OCI-LY1 (cell line): ENCODE measurements around the gene RALY.

Experiments used
- H2AFZ ChIP-seq: fragments of 200-600 bp; sonication (generic), shearing (Covaris generic); 2 replicates; pipeline ENCODE4 v1.6.0; 2014; ENCODE audit warnings: antibody characterized with exemption, mild to moderate bottlenecking, low read length
- H3F3A ChIP-seq: fragments of 200-600 bp; sonication (generic), shearing (Covaris generic); 2 replicates; pipeline ENCODE4 v1.6.0; 2014; ENCODE audit warnings: mild to moderate bottlenecking, antibody characterized with exemption, low read length, moderate library complexity; ENCODE audit not compliant: insufficient read depth
- H3K27ac ChIP-seq: fragments of 200-600 bp; sonication (generic); 2 replicates; pipeline ENCODE4 v1.5.1; 2014; ENCODE audit warnings: low read length, mixed run types, mild to moderate bottlenecking, low read depth; ENCODE audit not compliant: poor library complexity, severe bottlenecking
- H3K27me3 ChIP-seq: fragments of 200-600 bp; sonication (generic); 2 replicates; pipeline ENCODE4 v1.6.0; 2014; ENCODE audit warnings: antibody characterized with exemption, mild to moderate bottlenecking, low read length, moderate library complexity; ENCODE audit not compliant: insufficient read depth
- H3K36me3 ChIP-seq: fragments of 200-600 bp; sonication (generic); 2 replicates; pipeline ENCODE4 v1.6.1; 2014; ENCODE audit warnings: mild to moderate bottlenecking, antibody characterized with exemption, low read length, moderate library complexity, mixed read lengths; ENCODE audit not compliant: insufficient read depth
- H3K4me1 ChIP-seq: fragments of 200-600 bp; sonication (generic); 2 replicates; pipeline ENCODE4 v1.5.1; 2014; ENCODE audit warnings: mild to moderate bottlenecking, low read length, moderate library complexity; ENCODE audit not compliant: insufficient read depth, severe bottlenecking
- H3K4me2 ChIP-seq: fragments of 200-600 bp; sonication (generic), shearing (Covaris generic); 2 replicates; pipeline ENCODE4 v1.6.1; 2014; ENCODE audit warnings: low read length
- H3K4me3 ChIP-seq: fragments of 200-600 bp; sonication (generic); 2 replicates; pipeline ENCODE4 v1.5.1; 2014; ENCODE audit warnings: low read length, low read depth, mild to moderate bottlenecking, mixed read lengths; ENCODE audit not compliant: poor library complexity, severe bottlenecking
- H3K79me2 ChIP-seq: fragments of 200-600 bp; shearing (Covaris generic); 2 replicates; pipeline ENCODE4 v1.6.1; 2016; ENCODE audit warnings: mixed run types, low read length, mixed read lengths; ENCODE audit not compliant: insufficient read depth
- H3K9ac ChIP-seq: fragments of 200-600 bp; sonication (generic), shearing (Covaris generic); 2 replicates; pipeline ENCODE4 v1.6.1; 2014; ENCODE audit warnings: mild to moderate bottlenecking, low read length, mixed read lengths
- H3K9me2 ChIP-seq: fragments of 200-600 bp; sonication (generic), shearing (Covaris generic); 2 replicates; pipeline ENCODE4 v1.6.1; 2014; ENCODE audit warnings: low read depth, mild to moderate bottlenecking, low read length, mixed read lengths
- H3K9me3 ChIP-seq: fragments of 200-600 bp; shearing (Covaris generic); 2 replicates; pipeline ENCODE4 v1.6.1; 2014; ENCODE audit warnings: low read length, mixed read lengths
- H4K20me1 ChIP-seq: fragments of 200-600 bp; sonication (generic), shearing (Covaris generic); 2 replicates; pipeline ENCODE4 v1.6.0; 2016; ENCODE audit warnings: mild to moderate bottlenecking, low read length; ENCODE audit not compliant: insufficient read depth
- CTCF ChIP-seq: fragments of 200-600 bp; sonication (generic), shearing (Covaris generic); IDR thresholded peaks from 2 replicates; pipeline ENCODE4 v1.5.1; 2017; ENCODE audit warnings: mild to moderate bottlenecking, antibody characterized with exemption, low read length, moderate library complexity, mixed read lengths
- EZH2 ChIP-seq: fragments of 200-600 bp; sonication (generic), shearing (Covaris generic); IDR thresholded peaks from 2 replicates; pipeline ENCODE4 v1.8.0; 2017; ENCODE audit warnings: borderline replicate concordance, mixed run types, mild to moderate bottlenecking, antibody characterized with exemption, low read length, moderate library complexity, mixed read lengths

RALY gene

GRCh38 chr20:34004227-34004626, 10.5 kb downstream of the RALY start:
- H3K9ac ChIP-seq = no peak overlapping the region
- H3K4me2 ChIP-seq = no peak overlapping the region
- H3F3A ChIP-seq = no peaks in the 10 kb centered on the region
- no peak overlapping the region for H2AFZ ChIP-seq
- no peaks in the 10 kb centered on the region for H3K27me3 ChIP-seq
- H3K4me3 ChIP-seq = no peak overlapping the region
- TF ChIP-seq EZH2 (no peak), CTCF (no peak)
- no peaks in the 10 kb centered on the region for H3K9me3 ChIP-seq
- H4K20me1 ChIP-seq = no peaks in the 10 kb centered on the region
- H3K36me3 ChIP-seq = peaks cover 35% of the 10 kb centered on the region; the same call in 1 of the 2 replicates
- H3K27ac ChIP-seq = no peak overlapping the region
- peaks cover 22% of the 10 kb centered on the region for H3K4me1 ChIP-seq
- H3K79me2 ChIP-seq = peaks cover 93% of the 10 kb centered on the region
- H3K9me2 ChIP-seq = no peaks in the 10 kb centered on the region

GRCh38 chr20:34004790-34005457, 11.2 kb downstream of the RALY start:
- H3K9ac ChIP-seq = no peak overlapping the region
- H3K4me1 ChIP-seq = peaks cover 29% of the 10 kb centered on the region
- no peaks in the 10 kb centered on the region for H3F3A ChIP-seq
- peaks cover 93% of the 10 kb centered on the region for H3K79me2 ChIP-seq
- no peak overlapping the region for H3K4me2 ChIP-seq
- no peaks in the 10 kb centered on the region for H3K27me3 ChIP-seq
- no peaks in the 10 kb centered on the region for H3K9me3 ChIP-seq
- no peaks in the 10 kb centered on the region for H4K20me1 ChIP-seq
- H3K9me2 ChIP-seq = no peaks in the 10 kb centered on the region
- no peak overlapping the region for H3K4me3 ChIP-seq
- H3K36me3 ChIP-seq = peaks cover 35% of the 10 kb centered on the region; the same call in 1 of the 2 replicates
- H3K27ac ChIP-seq = no peak overlapping the region
- TF ChIP-seq CTCF (no peak), EZH2 (no peak)
- no peak overlapping the region for H2AFZ ChIP-seq

- Histone ChIP-seq H4K20me1 (peaks cover 5% of the 10 kb centered on the region; the same call in 1 of the 2 replicates), H3K4me3 (no peak overlapping the region), H2AFZ (no peak overlapping the region), H3K79me2 (peaks cover 93% of the 10 kb centered on the region), H3K4me2 (no peak overlapping the region), H3F3A (no peaks in the 10 kb centered on the region), H3K9me2 (no peaks in the 10 kb centered on the region), H3K9me3 (no peaks in the 10 kb centered on the region), H3K27me3 (no peaks in the 10 kb centered on the region), H3K4me1 (peaks cover 22% of the 10 kb centered on the region), H3K27ac (no peak overlapping the region), H3K9ac (no peak overlapping the region), H3K36me3 (peaks cover 35% of the 10 kb centered on the region; the same call in 1 of the 2 replicates)
- TF ChIP-seq EZH2 (no peak), CTCF (no peak)
Observed at GRCh38 chr20:34006619-34007018, 12.9 kb downstream of the RALY start.
